NCI-H2171 (cell line): ENCODE measurements around the gene RPUSD1.
A peak's percentile ranks its signal among the peaks of the same experiment; 100 is the strongest.

Source experiments
- DNase-seq: peaks from one replicate; lab custom pipeline; 2025; lab: John Stamatoyannopoulos, UW

Gene RPUSD1

DNA sequence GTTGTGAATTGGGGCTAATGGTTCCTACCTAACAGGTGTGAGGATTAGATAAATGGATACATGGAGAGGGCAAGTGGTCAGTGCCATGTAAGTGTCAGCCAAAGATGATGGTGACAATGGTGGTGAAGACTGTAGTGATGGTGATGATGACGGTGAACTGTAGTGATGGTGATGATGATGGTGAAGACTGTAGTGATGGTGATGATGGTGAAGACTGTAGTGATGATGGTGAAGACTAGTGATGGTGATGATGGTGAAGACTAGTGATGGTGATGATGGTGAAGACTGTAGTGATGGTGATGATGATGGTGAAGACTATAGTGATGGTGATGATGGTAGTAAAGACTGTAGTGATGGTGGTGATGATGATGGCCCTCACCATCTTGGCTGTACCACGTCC is 30.4 kb upstream of the RPUSD1 start:
- no peak for DNase-seq

DNA sequence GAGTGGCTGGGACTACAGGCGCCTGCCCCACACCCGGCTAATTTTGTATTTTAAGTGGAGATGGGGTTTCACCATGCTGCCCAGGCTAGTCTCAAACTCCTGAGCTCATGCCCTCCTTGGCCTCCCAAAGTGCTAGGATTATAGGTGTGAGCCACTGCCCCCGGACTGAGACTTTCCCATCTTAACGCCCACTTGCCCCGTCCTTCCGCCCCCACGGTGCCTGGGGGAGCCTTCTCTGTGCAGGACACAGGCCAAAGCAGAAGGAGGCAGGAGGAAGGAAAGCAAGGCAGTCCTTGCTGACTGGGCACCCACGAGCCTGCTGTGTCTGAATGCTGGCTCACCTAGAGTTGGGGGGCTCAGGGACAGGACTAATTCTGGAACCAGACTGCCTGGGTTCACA is 30.0 kb upstream of the RPUSD1 start:
- DNase-seq, result no peak

DNA sequence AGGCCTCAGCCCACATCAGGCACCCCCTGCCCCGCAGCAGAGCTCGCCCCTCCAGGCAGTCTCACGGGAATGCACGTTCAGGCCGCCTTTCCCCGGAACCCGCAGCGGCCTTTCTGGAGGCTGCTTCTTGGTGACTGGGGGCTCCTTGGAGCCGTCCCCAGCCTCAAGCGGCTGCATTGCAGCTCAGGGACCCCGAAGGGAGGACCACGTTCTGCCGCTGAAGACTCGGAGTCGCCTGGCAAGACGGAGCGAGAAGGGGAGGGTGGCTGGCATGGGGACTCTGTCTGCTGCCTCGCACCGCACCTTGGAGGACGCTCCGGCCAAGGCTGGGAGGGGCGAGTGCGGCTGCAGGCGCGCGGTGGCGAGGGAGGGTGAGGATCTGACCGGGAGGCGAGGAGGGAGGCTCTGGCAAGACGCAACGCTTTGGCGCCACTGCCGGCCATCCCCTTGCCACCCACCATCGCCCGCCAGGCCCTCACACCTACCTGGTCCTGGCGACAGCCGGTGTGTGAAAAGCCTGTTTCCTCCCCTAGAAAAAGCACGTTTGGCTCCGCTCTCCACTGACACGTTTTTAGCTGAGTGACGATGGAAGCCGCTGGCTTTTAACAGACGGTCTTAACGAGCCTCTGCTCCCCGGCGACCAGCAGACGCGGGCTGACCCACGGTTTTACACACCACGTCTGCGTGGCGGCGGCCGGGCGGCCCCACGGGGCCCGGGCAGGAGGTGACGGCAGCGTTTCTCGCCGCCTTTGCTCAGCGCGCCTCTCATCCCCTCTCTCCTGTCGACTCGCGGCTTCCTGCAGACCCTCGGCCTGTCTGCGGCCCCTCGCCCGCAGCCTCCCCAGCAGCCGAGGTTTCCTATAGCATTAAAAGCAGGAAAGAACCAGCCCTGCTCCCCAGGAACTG is 29.1 kb upstream of the RPUSD1 start:
- no peak for DNase-seq

DNA sequence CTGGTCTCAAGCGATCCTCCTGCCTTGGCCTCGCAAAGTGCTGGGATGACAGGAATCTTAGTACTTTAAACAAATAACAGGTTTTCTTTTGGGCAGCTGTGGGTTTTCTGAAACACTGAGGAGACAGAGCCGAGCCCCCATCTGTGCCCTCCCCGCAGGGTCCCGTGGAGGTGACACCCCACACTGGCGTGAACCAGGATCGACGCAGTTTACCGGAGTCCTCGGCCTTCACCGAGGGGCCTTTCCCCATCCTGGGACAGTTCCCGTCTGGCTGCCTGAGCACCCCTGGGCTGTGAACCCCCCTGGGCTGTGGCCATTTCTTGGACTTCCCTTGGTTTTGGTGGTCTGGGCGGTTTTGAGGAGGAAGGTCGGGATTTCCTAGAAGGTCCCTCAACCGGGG is 27.7 kb upstream of the RPUSD1 start:
- DNase-seq, result no peak

DNA sequence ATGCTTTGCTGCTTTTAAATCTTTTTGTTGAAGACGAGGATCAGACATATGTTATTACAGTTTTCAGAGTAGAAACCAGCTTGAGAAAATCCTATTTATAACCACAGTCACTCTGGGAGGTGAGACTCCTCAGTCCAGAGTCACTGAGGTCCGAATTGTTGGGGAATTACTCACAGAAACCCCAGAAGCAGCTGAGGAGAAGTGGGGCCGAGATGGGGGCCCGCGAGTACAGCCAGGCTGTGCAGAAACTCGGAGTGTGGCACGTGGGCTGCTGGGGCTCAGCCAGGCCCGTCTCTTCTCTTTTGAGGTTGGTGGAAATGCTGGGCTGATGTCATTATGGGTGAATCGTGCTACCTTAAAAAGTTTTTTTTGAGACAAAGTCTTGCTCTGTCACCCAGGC is 26.8 kb upstream of the RPUSD1 start:
- DNase-seq, result no peak

DNA sequence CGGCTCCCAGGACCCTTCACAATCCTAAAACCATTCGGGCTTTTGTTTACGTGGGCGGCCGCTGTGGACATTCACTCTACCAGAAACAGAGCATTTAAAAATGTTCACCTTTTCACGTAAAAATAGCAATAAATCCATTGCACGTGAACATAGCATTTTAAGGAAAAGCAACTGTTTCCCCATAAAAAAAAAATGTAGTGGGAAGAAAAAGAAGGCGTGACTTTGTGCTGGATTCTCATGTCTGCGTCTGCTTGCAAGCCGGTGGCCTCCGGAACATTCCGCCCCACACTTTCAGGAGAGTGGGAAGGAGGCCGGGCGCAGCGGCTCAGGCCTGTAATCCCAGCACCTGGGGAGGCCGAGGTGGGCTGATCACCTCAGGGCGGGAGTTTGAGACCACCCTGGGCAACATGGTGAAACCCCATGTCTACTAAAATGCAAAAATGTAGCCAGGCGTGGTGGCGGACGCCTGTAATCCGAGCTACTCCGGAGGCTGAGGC is 25.8 kb upstream of the RPUSD1 start:
- DNase-seq, result no peak

DNA sequence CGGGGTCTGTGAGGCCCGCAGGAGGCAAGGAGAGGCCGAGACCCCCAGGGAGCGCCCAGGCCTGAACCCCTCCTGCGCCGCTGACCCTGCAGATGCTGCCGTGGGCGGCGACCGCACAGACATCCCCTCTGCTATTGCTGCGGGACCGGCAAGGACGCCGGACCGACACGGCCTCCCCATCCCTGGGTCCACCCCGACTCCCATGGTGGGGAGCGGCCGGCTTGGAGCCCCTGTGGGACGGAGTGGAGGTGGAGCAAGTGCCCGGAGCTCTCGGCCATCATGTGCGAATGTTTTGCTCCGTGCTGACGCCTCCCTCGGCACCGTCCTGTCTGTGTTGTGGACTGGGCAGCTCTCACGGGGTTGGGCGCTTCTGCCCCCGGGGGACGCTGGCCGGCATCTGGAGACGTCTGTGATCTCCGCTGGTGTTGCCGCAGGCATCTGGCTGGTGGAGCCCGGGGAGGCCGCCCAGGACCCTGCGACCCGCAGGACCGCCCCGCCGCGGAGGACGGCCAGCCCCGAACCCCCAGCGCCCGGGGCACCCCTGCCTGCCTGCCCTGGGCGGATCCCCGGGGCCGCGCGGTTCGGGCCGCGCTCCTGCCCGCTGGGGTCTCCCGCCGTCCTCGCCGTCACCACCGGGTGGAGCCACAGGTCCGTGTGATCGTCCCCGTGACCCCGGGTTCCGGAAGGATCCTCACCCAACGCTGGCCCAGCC is 25.2 kb upstream of the RPUSD1 start:
- peak; percentile 32 for DNase-seq

DNA sequence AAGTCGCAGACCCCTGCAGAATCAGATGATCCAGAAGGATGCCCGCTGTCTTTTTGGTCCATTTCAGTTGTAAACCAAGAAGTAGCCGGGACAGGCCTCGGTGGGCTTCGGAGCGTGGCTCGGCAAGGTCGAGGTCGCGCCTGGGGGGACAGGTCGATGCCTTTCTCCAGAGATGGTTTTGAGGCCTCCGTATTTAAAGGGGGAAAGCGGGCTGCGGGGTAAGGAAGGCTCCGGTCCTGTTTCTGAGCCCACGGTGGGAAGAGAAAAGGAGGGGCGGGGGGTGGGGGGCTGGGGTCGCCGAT is 19.9 kb upstream of the RPUSD1 start:
- no peak for DNase-seq

DNA sequence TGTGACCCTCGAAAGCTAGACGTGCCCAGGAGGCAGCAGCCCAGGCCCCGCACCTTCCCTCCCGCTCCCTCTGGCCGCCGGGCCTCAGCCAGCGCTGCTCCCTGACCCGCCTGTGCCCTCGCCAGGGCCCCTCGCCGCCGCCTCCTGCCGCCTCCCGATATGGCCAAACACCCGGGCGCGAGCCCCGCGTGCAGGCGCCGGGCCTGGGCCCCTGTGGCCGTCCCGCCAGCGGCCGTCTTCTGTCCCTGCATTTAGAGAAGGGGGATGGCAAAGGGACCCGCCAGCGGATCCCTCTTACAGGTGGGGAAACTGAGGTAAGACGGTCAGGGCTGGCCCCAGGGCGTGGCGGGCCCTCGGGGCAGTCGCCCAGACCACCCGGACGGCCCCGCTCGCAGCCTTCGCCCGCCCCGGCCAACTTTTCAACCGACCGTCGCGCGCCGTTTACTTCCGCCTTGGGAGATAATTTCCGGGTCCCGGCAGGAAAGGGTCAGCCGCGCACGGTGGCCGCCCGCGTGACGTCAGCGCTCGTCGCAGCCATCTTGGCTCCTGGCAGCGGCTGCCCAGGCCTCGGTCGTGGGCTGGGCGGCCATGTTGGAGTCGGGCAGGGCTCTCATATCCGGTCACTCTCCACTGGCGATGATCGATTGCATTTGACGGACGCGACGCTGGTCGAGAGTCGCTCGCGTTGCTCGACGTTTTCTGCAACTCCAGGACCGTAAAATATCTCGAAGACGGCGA is 19.3 kb upstream of the RPUSD1 start:
- peak; percentile 59 for DNase-seq

DNA sequence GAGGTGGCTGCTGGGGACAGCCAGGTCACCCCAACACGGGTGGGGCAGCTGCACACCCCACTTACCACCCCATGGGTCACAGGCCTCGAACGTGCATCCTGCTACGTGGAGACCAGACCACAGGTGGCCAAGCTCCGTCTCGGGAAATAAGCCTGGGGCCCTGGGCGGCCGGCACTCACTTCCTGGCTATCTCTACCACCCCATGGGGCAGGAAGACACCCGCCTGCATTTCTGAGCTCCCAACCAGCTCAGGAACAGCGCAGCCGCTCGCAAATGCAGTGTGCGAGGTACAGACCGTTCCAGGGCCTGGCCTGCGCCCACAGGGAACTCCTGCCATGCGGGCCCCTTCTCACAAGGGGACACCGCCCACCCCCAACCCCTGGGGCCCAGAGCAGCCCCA is 17.3 kb upstream of the RPUSD1 start:
- no peak for DNase-seq

DNA sequence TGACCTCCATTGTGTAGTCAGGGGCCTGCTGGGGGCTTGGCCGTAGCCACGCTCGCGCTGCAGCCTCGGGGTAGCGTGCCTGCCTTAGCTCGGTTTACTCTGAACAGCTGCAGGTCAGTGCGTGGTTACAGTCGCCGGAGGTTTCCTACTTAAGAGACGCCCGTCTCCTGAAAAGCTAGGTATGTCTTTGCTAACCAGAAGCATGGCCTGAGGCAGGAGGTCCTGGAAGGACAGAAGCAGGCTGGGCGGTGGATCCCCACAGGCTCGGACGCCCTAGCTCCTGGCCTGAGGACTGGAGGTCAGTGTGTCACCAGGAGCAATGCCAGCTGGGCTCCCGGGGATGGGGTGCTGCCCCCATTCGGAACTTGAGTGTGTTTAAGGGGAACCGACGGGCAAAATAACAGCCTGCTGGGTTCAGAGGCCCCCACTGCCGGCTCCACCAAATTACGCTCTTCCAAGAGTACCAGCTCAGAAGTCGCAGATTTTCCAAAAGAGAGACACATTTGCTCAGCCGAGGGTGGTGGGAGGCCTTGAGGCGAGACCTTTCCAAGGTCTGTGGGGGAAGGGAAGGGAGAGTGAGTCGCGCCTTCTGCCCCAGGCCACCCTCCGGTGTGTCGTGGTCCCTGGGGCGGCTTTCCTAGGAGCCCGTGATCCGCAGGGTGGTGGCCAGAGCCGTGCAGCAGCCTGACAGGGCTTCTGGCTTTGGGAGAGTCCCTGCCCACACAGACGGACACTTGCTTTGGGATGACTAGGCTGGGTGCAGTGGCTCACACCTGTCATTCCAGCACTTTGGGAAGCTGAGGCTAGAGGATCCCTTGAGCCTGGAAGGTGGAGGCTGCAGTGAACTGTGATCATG is 16.2 kb upstream of the RPUSD1 start:
- DNase-seq, result no peak

DNA sequence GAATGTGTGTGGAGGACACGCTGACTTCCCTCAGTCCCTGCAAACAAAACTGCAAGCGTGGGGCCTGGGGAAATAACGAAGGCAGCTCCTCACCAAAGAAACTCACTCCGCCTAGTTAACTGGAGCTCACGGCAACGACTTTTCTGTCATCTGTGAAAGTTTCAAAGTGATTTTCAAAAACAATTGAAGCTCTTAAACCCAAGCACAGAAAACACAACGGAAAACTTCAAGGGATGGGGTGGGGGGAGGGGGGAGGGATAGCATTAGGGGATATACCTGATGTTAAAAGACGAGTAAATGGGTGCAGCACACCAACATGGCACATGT is 15.5 kb upstream of the RPUSD1 start:
- DNase-seq, result no peak

DNA sequence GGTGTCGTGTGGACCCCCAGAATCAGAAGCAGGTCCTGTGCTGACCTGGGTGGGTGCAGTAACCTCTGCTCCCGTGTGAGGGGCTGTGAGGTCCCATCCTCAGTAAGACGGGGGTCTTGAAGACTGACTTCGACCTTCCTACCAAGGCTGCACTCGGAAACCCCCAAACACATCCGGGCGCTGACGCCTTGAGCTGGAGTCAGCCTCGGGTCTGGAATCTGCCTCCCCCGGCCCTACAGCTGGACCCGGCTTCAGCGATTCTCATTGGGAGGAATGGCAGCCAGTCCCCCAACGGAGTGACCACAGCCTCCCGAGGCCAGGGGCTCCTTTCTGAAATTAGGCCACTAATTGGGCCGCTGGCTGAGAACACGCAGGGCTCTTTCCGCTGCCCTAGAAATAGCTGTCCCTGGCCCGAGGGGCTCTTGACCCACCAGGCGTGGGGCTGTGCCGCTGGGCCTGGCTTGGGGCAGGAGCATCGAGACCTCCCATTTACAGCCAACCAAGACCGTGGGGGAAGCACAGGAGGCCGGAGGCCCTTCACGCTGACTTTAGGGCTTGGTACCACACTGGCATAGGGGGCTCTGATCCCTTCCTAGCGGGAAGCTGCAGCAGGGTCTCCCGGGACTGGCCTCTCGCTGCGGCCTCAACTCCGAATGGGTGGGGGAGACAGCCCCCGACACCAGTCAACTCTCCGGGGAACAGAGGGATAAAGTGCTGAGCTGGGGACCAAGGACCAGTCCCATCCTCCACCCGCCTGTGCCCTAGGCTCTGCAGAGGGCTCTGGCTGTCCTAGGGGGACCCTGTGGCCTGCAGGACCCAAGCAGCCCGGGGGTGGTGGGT is 15.0 kb upstream of the RPUSD1 start:
- no peak for DNase-seq

DNA sequence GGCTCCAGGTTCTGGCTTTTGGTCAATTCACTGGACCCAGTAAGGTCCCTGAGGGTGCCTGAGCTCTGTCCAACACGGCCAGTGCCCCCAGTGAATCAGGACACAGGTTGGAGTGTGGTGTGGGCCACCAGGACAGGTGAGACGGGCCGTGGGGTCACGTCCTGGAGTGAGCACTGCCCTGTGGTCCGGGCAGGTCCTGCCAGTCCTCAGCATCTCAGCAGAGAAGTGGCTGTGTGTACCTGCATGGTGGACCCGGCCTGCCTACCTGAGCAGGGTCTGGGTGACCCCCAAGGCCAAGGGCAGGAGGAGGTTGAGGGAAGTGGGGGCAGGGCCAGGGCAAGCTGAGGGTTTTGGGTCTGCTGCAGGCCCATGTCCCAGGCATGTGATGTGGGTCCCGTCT is 14.3 kb upstream of the RPUSD1 start:
- no peak for DNase-seq

DNA sequence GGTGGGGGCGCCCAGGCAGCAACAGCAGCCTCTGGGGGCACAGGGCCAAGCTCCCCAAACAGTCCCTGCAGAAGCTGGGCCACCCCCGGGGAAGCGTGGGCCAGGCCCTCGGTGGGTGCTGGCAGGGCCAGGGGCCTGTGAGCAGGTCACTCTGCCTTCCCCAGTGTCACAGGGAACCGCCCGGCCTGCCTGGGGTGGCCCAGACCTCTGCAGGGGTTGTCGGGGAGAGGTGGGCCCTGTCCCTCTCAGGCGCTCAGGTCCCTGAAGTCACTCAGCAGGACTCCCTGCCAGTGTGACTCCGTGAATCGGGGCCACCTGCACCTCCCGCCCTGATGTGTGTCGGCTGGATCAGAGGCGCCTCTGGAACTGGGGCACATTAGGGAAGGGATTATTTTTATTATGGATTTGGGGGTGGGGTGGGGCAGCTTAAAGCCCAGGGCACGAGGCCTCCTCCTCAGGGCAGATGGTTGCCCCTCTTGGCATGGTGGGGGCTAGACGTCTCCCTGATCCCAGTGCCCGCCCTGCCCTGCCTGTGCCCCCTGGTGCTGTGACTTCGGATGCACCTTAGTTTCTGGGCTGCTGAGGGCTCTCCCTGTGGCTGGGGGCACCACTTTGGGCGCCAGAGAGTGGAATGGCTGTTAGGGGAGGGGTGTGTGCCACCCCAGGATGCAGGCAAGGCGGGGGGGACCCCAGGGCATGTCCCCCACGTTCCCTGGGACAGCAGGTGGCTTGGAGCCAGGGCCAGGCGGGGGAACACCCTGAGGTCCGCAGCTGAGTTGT is 13.6 kb upstream of the RPUSD1 start:
- DNase-seq, result no peak

DNA sequence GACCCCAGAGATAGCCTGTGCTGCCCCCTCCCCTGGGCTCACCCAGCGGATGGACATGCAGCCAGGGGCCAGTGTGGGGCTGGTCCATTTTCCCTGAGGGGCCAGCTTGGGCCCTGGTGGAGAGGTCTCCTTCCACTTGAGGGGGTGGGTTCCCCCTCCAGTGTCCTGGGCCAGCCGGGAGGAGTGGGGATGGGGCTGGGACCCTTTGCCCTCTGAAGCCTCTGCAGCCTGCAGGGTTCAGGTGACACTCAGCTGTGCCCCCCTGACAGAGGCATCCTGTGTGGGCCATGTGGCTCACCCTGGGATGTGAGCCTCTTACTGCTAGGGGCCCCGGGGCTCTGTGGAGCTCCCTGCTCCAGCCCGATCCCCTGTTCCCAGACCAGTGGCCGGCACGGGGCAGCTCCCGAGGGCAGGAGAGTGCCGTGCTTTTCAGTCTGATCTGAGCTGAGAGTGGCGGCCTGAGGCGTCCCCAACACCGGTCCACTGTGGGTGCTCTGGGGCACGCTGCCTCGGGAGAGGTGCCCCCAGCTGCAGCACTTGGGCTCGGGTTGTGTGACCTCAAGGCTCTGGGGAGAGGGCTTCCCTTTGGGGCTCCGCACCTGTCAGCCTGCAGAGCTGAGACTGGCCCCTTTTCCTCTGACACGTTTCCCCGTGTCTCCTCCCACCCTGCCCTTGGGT is 12.8 kb upstream of the RPUSD1 start:
- no peak for DNase-seq

DNA sequence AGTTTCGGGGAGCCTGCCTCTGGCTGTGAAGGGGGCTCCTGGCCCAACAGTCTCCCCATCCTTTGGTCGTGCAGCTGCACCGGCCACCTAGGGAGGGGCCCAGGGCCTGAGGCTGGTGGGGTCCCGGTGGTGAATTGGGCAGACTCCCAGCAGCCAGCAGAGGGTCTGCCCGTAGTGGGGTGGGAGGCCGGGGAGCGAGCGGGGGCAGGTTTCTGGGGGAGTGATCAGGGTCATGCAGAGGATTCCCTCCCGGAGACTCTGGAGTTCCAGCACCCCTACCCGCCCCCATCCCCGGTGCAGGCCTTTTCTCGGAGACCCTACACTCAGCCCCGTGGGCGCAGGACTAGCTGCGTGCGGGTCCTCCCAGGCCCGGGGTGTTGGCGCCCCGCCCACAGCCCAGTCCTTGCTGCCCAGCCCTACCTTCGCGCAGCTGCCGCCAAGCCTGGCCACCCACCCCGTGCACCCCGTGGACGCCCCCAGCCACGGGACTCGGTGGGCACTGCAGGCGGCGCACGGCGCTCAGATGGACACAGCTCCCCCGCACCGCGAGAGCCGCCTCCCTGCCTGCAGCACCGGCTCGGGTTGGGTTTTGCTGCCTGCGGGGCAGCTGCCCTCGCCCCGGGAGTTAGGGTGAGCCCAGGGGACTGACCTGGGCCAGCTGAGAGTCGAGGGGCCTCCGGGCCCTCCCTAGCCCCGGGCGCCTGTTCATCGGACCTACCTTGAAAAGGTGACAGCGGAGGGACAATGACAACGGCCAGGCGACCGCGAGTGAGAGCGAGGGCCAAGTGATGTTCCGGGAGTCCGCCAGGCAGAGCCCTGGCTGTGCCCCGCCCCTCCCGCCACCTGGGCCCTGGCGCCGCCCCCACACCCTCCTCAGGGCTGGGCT is 12.0 kb upstream of the RPUSD1 start, which contains the start of gene GNG13:
TSS of gene GNG13 (minus strand) at position 787 of the 886 bp plus-strand sequence. CDS start 1,657 bp downstream, outside the sequence.
- DNase-seq, result no peak

DNA sequence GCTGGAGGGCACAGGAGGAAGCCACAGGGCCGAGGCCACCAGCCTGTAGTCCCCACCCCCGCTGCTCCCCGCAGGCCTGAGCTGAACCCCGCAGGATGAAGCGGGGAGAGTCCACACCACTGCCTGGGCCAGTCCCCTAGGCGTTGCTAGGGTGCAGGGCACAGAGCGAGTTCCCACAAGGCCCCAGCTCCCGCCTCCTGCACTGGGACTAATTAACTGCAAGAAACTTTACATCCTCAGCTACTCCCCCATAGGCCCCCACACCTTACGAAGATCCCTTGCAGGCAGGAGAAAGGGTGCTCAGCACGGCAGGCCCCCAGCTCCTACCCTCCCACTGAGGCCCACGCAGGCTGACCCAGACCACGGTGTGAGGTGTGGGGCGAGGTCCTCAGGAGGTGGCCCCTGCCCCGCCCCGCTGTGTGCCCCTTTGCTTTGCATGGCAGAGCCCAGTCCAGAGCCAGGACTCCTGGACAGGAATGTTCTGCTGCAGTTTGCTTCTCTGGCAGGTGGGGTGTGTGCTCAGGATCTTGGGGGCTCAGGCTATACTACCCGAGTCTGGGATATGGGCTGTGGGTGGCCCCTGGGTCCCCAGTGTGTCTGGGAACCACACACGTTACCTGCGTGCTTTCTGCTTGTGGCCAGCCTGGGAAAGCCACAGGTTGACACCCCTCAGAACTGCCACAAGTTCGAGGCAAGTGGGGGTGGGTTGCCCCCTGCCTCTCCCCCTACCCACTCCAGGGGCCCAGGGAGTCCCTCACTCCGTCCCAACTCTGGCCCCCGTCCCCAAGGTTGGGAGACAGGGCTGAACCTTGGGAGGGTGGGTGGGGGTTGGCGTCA is 11.1 kb upstream of the RPUSD1 start:
- no peak for DNase-seq
